ENCODE results near the gene PTPRQ.

The PTPRQ gene

DNA sequence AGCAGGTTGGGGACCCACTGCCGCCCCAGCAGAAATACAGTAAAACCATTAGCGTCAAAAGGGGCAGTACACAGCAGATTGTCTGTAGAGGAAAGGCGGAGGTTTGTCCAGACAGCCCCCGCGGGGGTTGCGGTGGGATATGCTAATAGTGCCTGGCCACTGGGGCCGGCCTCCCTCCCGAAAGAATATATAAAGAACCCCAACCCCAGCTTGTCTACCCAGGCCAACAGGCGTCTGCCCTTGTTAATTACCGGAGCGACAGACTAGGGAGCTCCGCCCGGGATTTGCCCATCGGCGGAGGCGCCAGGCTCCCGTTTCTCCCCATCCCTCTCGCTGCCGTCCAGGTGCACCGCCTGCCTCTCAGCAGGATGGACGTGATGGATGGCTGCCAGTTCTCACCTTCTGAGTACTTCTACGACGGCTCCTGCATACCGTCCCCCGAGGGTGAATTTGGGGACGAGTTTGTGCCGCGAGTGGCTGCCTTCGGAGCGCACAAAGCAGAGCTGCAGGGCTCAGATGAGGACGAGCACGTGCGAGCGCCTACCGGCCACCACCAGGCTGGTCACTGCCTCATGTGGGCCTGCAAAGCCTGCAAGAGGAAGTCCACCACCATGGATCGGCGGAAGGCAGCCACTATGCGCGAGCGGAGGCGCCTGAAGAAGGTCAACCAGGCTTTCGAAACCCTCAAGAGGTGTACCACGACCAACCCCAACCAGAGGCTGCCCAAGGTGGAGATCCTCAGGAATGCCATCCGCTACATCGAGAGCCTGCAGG is 272.8 kb downstream of the PTPRQ start, which contains the start of gene MYF5:
Gene MYF5 (plus strand): TSS at position 217 of the 774 bp plus-strand sequence. CDS start 152 bp downstream, at position 369.
- in situ Hi-C loops (cut with MboI; ENCODE audit: low sequenced_read_pairs) = no loop called here

DNA sequence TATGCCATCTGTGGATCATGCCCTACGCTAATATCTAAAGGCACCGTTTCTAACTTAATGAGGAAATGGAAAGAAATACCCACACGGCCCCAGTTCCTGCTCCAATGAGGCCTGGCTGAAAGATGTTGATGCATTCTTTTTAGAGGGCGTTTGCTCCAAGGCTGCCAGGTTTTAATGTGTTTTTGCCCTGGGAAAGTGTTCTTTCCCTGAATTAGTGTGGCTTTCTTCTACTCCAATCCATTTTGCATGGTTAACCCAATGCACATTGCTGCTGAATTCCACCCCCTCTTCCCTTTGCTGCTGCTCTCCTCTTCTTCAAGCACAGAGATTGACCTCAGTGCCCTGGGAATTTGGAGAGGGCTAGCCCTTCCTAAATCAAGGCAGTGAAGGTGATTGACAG is 273.8 kb downstream of the PTPRQ start:
- in situ Hi-C loops (cut with MboI; ENCODE audit: low sequenced_read_pairs) = no loop called here

DNA sequence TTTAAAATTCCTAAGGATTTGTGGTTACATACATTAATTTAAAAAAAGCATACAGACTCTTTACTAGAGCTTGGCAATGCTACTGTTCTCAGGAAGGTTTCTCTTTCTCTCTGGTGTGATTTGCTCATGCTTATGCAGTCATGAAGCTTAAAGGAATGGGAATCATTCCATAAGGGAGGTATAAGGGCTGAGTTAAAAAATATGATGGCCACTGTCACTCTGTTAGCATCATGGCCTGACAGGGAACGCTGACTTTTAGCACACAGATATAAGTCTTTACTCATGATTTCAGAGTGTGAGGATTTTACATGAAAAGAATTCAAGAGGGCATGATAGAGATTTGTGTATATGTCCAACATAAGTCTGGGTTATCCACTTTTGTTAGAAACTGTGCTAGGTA is 276.5 kb downstream of the PTPRQ start:
- in situ Hi-C loops (cut with MboI; ENCODE audit: low sequenced_read_pairs) = no loop called here

DNA sequence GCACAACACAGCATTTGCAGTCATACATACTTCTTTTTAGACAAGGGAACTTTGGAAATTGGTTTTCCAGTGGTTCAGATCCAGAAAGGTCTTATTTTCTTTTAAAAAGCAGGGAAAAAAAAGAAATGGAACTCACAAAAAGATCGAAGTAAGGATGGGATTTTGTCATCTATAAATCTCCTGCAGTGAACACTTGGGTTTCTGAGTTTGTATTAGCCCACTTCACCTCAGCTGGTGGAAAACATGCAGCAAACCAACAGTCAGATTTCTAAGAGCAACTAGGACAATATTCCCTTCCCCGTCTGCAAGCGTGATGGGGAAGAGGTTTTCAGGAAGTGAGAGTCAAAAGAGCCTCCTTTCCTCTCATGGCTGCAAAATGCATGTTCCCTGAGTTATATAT is 277.3 kb downstream of the PTPRQ start:
- in situ Hi-C loops (cut with MboI; ENCODE audit: low sequenced_read_pairs) = no loop called here
